Fibroblast of skin of left biceps (primary cell): ENCODE results near the gene KRT74.

ENCODE experiments used
- DNase-seq, 2 experiments: peaks; one replicate each; pipeline ENCODE4 v3.0.0-alpha.2; 2013; ENCODE audit warnings: low read depth in 2 of 2

Gene KRT74

DNA sequence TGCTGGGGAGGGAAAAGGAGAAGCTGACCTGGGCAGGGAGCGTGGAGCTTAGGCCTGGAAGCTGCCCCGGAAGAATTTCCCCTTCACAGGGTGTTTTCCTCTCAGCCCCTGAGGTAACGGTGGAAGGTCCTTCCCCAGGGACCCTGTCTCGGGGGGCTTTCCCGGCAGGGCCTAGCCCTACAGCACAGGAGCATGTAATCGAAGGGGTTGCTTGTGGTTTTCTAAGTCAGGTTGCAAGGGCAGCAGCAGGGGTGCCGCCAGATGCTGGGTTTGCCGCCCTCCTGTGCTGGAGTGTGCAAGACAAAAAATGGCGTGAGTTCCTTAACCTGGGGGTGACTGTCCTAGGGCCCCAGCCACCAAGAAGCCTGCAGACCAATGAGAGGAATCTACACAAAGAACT is 1.6 kb upstream of the KRT74 start:
- DNase-seq = no peak

DNA sequence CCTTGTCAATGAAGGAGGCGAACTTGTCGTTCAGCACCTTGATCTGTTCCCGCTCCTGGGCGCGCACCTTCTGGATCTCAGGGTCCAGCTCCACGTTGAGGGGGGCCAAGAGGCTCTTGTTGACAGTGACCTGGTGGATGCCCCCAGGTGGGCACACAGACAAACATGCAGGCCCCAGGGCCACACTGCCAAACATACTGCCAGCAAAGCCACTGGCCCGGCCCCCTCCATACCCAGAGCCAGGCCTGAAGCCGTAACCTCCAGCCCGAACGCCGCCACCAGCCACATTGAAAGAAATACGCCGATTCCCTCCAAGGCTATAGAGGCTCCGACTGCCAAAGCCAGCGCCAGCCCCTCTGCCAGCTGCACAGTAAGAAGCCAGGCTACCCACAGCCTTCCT is 337 bp downstream of the KRT74 start:
- DNase-seq = no peak

DNA sequence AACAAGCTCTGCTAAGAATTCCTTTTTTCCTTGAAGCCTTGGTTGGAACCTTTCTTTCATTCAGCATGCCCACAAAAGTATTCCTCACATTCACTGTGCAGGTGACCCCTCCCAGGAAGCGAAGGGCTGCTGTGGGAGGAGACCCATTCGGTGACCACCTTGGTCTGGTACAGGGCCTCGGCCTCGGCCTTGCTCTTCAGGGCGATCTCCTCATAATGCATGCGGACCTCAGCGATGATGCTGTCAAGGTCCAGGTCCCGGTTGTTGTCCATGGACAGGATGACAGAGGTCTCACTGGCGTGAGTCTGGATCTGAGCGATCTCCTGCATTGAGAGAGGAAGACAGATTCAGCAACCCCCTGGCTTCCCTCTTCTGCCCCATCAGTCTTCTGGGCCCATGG is 3.1 kb downstream of the KRT74 start:
- no peak for DNase-seq

DNA sequence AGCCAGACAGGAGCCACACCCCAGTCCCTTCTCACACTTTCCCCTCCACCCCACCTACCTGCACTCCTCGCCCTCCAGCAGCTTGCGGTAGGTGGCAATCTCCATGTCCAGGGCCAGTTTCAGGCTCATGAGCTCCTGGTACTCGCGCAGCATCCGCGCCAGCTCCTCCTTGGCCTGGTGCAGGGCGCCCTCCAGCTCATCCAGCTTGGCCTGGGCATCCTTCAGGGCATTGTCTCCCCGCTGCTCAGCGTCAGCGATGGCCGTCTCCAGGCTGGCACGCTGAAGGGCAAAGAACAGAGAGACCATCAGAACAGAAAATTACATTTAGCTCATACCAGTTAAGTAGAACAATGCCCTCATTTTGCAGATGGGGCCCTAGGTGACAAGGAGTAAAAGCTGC is 5.5 kb downstream of the KRT74 start:
- DNase-seq = no peak

DNA sequence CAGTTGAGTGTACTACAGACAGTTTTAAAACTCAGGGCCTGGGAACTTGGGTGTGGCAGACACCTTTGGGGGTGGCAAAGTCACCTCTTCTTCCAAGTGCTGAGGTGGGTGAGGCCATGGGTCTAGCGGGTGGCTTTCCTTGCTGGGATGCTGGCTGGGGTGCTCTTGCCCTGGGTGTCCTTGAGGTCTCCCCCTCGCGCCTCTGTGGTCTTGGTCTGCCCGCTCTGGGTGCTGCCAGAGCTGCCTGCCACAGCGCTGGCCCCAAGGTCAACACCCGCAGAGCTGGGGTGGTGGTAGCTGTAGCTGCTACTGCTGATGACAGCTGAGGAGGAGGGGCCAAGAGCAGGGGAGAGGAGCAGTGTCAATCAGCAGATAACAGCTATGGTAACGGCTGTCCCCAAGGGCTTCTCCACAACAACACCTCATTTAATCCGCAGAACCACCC is 6.8 kb downstream of the KRT74 start:
- DNase-seq = no peak

DNA sequence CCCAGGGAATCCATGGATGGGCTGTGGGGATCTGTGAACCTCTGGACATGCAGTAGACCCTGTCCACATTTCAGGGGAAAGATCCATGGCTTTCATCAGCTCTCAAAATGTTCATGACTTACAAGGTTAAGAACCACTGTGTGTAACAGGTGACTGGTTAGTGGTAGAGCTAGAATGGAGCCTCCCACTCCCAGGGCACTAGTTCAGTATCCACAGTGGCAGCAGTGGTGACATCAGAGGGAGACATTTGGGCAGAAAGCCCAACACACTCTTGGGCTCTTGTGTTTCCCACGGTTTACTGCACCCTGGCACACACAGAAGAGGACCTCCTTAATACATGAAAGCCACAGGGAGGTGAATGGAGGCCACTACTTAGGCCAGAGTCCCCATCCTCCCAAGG is 9.1 kb downstream of the KRT74 start:
- DNase-seq = no peak

DNA sequence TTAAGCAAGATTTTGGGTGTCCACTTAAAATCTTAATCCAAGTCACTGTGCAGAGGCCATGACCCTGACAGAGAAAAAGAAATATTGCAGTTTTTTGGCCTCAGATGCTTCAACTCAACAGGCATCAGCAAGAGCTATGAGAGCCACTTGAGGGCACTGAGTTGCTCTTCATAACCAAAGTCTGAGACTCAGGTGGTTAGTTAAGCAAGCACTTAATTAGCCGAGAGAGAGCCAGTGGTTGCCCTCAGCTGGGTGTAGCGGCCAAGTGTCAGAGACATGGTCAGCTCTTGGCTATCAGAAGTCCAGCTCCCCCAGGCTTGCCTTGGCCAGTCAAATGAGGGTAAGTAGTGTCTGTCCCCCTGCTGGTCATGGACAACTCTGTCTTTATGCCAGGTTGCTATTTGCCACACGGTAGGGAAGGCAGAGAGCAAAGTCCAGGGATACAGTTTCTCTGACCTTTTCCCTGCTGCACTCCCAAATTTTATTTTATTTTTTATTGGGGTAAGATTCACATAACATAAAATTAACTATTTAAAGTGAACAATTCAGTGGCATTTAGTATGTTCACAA is 11.7 kb downstream of the KRT74 start:
- DNase-seq = no peak

- no peak for DNase-seq
Observed at GRCh38 chr12:52559979-52560378, 13.7 kb downstream of the KRT74 start.

DNA sequence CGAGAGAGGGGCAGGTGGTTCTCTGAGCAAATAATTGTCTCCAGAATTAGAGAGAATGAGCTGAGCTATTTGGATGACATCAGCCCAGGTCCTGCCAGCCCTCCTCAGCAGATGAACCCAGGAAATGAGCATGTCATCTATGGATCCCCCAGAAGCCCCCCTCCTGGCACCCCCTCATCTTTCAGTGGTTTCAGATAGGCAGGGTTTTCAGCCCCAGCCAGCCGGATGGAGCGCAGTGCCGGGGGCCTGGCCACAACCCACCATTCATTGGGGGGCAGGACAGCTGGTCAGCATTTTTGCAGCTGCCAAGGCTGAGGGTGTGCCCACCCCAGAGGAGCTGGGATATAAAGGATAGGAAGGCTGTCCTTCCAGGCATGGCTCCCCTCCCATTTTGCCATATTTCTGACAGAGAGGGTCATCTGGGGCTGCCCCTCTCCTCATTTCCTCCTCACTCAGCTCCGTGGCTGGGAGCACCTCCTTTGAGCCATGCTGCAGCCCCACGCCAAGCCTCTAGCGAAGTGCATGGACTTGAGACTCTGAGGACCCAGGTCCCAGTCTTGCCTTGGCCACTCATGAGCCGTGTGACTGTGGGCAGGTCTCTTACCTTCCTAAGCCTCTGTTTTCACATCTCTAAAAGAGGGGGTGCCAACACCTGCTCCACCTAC is 14.7 kb downstream of the KRT74 start:
- DNase-seq = no peak

DNA sequence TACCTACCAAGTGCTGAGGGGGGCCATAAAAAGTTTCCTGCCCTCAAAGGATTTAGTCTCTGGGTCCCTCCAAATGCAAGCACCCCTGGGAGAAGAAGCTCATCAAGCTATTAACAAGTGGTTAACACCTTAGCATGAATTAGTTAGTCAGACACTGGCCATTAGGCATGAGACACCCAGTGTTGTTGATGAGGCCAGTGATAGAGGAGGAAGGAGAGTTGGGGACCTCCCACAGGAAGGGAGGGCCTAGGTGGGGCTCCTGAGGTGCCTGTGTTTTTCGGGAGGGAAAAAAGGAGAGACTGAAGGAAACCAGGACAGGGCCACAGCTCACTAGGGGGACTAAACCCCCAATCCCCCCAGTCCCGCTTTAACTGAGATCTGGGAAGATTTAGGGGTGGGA is 16.2 kb downstream of the KRT74 start:
- no peak for DNase-seq

DNA sequence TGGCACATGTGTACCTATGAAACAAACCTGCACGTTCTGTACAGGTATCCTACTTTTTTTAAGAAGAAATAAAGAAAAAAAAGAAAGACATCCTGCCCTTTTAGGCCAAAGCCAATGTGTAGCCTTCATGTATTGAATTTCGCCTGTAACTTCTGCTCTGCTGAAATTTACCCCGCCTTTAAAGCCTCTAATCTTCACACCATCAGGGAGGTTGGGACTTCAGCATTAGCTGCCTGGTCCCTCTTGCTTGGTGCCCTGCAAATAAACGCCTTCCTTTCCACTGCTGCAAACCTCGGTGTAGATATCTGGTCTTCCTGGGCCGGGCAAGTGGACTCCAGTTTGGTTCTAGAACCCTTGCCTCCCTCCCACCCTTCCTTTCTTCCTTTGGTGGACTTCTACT is 18.1 kb downstream of the KRT74 start:
- DNase-seq = no peak

- DNase-seq = no peak
Observed at GRCh38 chr12:52552681-52553195, 20.9 kb downstream of the KRT74 start, which contains the start of gene KRT71. Gene KRT71 (minus strand): TSS chr12:52553145. CDS start chr12:52553077, 68 bp downstream.

DNA sequence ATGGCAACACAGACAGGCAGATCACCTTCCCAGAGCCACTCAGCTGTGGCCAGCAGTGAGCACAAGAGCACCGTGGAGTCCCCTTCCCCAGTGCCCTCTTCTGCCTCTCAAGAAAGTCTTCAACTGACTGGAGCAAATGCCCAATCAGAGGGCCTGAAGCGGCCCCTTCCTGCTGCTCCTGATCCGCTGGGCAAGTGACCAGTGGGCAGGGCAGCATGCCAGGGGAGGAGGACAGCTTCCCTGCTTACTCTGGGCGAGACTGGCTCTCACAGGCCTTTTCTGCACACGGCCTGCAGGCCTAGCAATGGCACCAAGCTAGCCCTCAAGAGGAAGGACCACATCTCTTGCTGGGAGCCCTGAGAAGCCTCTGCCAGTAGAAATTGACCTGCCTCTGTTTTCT is 21.6 kb downstream of the KRT74 start:
- DNase-seq = no peak

DNA sequence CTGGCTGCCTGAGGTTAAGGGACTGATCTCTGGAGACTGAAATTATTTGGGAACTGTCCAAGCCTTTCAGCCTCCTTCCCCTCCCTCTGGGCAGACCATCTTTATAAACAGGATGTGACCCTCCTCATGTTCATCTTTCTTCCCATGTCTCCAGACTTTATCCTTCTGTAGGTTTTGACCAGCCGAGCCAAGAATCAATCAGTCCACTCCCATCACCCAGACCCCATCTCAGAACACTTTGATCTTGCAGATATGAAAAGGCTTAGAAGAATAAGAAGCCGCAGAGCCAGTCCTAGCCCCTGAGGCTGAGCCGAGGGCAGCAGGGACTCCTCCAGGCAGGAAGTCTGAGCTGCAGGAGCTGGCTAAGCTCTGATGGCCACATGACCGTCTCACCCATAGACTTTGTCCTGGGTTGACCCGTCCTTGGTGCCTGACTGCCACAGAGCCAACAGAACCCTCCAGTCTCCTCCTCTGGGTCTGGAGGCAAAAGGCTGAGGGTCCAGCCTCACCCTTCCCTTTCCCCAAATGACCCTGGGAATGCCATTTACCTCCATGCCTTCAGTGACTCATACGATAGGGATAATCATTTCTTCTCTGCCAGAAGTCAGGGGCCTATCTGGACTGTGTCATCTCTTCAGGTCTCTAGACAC is 22.3 kb downstream of the KRT74 start:
- no peak for DNase-seq

- no peak for DNase-seq
Observed at GRCh38 chr12:52546126-52546525, 27.5 kb downstream of the KRT74 start.

DNA sequence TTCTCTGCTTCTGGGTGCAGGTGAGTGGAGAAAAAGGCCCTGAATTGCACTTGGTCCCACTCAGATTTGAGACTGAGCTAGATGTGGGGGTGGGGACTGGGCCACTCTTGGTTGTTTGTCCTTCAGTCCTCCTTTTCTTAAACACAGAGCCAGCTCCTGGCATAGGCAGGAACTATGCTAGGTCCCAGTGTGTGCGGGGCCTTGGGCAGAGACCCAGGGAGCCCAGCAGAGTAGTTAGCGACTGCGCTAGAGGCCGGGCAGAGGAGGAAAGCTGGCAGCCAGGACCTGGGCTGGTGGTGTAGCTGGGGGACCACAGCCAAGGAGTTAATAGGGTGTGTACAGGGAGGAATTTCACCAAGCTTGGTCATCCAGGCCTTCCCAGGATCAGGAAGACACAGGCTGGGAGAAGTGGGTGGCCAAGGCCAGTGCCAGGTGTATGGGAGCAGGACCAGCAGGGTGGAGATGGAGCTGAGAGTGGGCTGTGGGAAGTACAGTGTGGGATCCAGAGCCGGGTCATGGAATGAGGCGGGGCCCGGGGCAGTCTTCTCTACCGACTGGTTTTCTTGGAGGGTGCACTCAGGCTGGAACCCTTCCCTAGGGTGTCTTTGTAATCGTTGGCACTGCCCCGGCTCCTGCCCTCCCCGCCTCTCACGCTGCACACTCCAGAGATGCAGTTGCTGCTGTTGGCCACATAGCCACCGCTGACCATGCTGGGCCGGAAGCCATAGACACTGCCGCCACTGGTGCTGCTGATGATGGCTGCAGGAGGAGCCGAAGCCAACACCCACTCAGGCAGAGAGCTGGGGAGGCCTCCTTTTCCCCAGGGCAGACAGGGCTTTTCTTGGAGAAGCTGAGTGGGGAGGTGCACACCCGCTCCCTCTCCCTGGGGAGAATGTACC is 29.4 kb downstream of the KRT74 start:
- no peak for DNase-seq

DNA sequence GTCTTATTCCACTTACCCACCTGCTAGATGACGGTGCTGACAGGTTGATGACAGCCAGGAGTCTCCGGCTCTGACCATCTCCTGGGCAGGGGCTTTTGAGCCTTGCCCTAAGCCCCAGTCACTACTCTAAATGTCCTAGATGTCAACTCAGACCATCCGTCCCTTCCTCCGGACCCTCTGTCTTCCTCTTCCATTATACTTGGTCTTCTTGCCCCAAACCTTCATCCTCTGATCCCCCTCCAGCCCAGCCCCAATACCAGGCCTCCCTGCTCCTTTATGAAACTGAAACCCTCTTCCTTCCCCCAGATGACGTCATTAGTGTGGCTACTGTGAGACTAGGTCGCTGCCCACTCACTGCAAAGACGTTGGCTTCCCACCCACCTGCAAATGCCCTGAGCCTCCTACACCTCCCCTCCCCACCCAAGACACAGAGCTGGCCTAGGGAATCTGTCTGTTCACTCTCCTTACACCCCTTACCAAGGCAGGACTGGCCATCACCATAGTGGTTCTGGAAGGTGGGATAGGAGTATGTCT is 30.8 kb downstream of the KRT74 start:
- DNase-seq = no peak

GRCh38 chr12:52542157-52542556 is 31.5 kb downstream of the KRT74 start:
- DNase-seq = no peak

DNA sequence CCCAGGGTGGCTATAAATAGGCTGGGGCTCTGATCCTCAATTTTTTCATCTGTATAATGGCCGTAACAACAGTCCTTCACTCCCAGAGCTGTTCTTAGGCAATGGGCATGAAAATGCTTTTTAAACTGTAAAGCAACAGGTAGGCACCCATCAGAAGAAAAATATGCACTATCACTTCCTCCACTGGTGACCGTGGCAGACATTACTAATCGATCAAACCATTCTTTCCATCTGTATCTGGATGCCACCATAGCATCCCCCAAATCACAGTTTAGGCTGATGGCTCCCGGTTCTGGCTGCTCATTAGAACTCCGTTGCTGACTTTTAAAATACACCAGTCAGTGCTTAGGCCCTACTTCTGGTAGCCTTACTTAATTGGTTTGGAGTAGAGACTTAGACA is 31.9 kb downstream of the KRT74 start:
- DNase-seq = no peak

DNA sequence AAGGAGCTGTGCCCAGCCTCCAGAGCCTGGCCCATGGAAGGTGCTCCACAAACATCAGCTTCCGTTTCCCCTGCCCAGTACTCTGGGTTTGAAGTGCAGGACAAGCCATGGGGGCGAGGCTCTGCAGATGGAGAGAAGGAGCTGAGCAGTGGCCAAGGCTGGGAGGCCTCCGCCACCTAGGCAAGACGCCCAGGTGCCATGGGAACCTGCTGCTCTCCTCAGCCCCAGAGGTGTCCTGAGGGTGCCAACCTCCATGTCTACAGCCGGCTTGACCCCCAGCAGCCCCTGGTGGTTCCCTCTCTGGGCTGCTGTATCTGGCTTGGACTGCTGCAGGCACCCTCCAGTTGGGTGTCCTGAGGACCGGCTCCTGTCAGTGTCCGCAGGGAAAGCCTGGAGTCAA is 33.1 kb downstream of the KRT74 start:
- DNase-seq = no peak

GRCh38 chr12:52539821-52540173 is 33.8 kb downstream of the KRT74 start:
- no peak for DNase-seq
